HepG2 (cell line): ENCODE measurements around the gene NEDD1. TPM values are rescaled to one million over a fixed set of nuclear protein-coding genes. Genes with fewer than 3 reads are reported as not detected.

Experiments
- AHR ChIP-seq: IDR thresholded peaks from 2 replicates; pipeline ENCODE4 v1.6.1; 2018; ENCODE audit warnings: missing genetic modification reagents, missing compliant biosample characterization
- ATF7 ChIP-seq, 2 experiments: fragments of 450-650 bp in 1 of 2; sonication (generic) in 1 of 2; formaldehyde crosslinking in 1 of 2; IDR thresholded peaks; 2 replicates each; pipeline versions ENCODE4 v1.4.0 to v1.6.1; 2016 to 2020; ENCODE audit warnings: antibody characterized with exemption in 1 of 2, mild to moderate bottlenecking in 1 of 2, missing genetic modification reagents in 1 of 2
- BORCS8-MEF2B ChIP-seq: sonication (generic); formaldehyde crosslinking; IDR thresholded peaks from 2 replicates; pipeline ENCODE4 v1.8.0; 2022; ENCODE audit warnings: mild to moderate bottlenecking, missing genetic modification reagents
- CC2D1A ChIP-seq: sonication (generic); formaldehyde crosslinking; IDR thresholded peaks from 2 replicates; pipeline ENCODE4 v1.8.1; 2023; ENCODE audit warnings: mild to moderate bottlenecking, missing genetic modification reagents
- CEBPB ChIP-seq: IDR thresholded peaks from 2 replicates; pipeline ENCODE4 v1.6.1; 2011; ENCODE audit warnings: low read depth, low read length, improper control_type of control experiment, borderline replicate concordance
- FOXA1 ChIP-seq, 2 experiments: fragments of 450-650 bp in 1 of 2; sonication (generic) in 1 of 2; formaldehyde crosslinking in 1 of 2; IDR thresholded peaks; 2 replicates each; pipeline versions ENCODE4 v1.4.0 to v1.6.1; 2016 to 2020; ENCODE audit warnings: missing genetic modification reagents in 1 of 2
- GATAD2A ChIP-seq: IDR thresholded peaks from 2 replicates; pipeline ENCODE4 v1.6.1; 2016
- HNF1A ChIP-seq, 2 experiments: sonication (generic) in 1 of 2; formaldehyde crosslinking in 1 of 2; IDR thresholded peaks; 2 replicates each; pipeline versions ENCODE4 v1.4.0 to v1.6.1; 2016 to 2020; ENCODE audit warnings: borderline replicate concordance in 1 of 2, low read depth in 1 of 2, mild to moderate bottlenecking in 1 of 2, missing genetic modification reagents in 1 of 2
- HOXA7 ChIP-seq: sonication (generic); formaldehyde crosslinking; IDR thresholded peaks from 2 replicates; pipeline ENCODE4 v1.8.1; 2022; ENCODE audit warnings: mild to moderate bottlenecking, missing genetic modification reagents, moderate library complexity
- MAFK ChIP-seq, 2 experiments: IDR thresholded peaks in 1 of 2; conservative IDR thresholded peaks in 1 of 2; 2 replicates each; pipeline ENCODE4 v1.6.1; 2011; ENCODE audit warnings: improper control_type of control experiment in 2 of 2, low read length in 2 of 2
- MEIS1 ChIP-seq: sonication (generic); formaldehyde crosslinking; IDR thresholded peaks from 2 replicates; pipeline ENCODE4 v1.9.0; 2021; ENCODE audit warnings: mild to moderate bottlenecking, missing genetic modification reagents, moderate library complexity, borderline replicate concordance
- ONECUT2 ChIP-seq: sonication (generic); formaldehyde crosslinking; IDR thresholded peaks from 2 replicates; pipeline ENCODE4 v1.4.0; 2020; ENCODE audit warnings: missing genetic modification reagents
- RBM22 ChIP-seq: fragments of 200-400 bp; formaldehyde crosslinking; optimal IDR thresholded peaks from 2 replicates; pipeline ENCODE3; 2017; ENCODE audit warnings: mild to moderate bottlenecking, low read length, moderate library complexity
- RCOR2 ChIP-seq: IDR thresholded peaks from 2 replicates; pipeline ENCODE4 v1.6.1; 2016; ENCODE audit warnings: missing biosample characterization, missing genetic modification reagents
- SNAPC2 ChIP-seq: sonication (generic); formaldehyde crosslinking; IDR thresholded peaks from 2 replicates; pipeline ENCODE4 v1.8.1; 2022; ENCODE audit warnings: mild to moderate bottlenecking, missing genetic modification reagents
- SRF ChIP-seq: IDR thresholded peaks from 2 replicates; pipeline ENCODE4 v1.6.1; 2011; ENCODE audit warnings: mild to moderate bottlenecking, low read depth, low read length, moderate library complexity
- TBX3 ChIP-seq: fragments of 450-650 bp; IDR thresholded peaks from 2 replicates; pipeline ENCODE4 v1.6.1; 2017; ENCODE audit warnings: antibody characterized with exemption, mild to moderate bottlenecking, inconsistent platforms, borderline replicate concordance
- TEAD2 ChIP-seq: sonication (generic); formaldehyde crosslinking; IDR thresholded peaks from 2 replicates; pipeline ENCODE4 v1.9.0; 2021; ENCODE audit warnings: missing genetic modification reagents
- XBP1 ChIP-seq: sonication (generic); formaldehyde crosslinking; IDR thresholded peaks from 2 replicates; pipeline ENCODE4 v1.5.0; 2020; ENCODE audit warnings: missing genetic modification reagents
- YEATS2 ChIP-seq: sonication (generic); formaldehyde crosslinking; IDR thresholded peaks from 2 replicates; pipeline ENCODE4 v1.4.0; 2020; ENCODE audit warnings: missing genetic modification reagents, borderline replicate concordance
- ZMYM2 ChIP-seq: sonication (generic); formaldehyde crosslinking; IDR thresholded peaks from 2 replicates; pipeline ENCODE4 v1.8.0; 2022; ENCODE audit warnings: mild to moderate bottlenecking, missing genetic modification reagents
- ZNF331 ChIP-seq: sonication (generic); formaldehyde crosslinking; IDR thresholded peaks from 2 replicates; pipeline ENCODE4 v1.4.0; 2020; ENCODE audit warnings: missing genetic modification reagents
- ZNF34 ChIP-seq: sonication (generic); formaldehyde crosslinking; IDR thresholded peaks from 2 replicates; pipeline ENCODE4 v1.4.0; 2020; ENCODE audit warnings: mild to moderate bottlenecking, missing genetic modification reagents, borderline replicate concordance
- ZNF343 ChIP-seq: sonication (generic); formaldehyde crosslinking; IDR thresholded peaks from 2 replicates; pipeline ENCODE4 v1.4.0; 2020; ENCODE audit warnings: mild to moderate bottlenecking, missing genetic modification reagents
- ZNF558 ChIP-seq: sonication (generic); formaldehyde crosslinking; IDR thresholded peaks from 2 replicates; pipeline ENCODE4 v1.9.0; 2022; ENCODE audit warnings: mild to moderate bottlenecking, missing genetic modification reagents, borderline replicate concordance
- ZNF672 ChIP-seq: sonication (generic); formaldehyde crosslinking; IDR thresholded peaks from 2 replicates; pipeline ENCODE4 v1.8.1; 2022; ENCODE audit warnings: missing genetic modification reagents
- ZSCAN20 ChIP-seq: sonication (generic); formaldehyde crosslinking; IDR thresholded peaks from 2 replicates; pipeline ENCODE4 v1.4.0; 2020; ENCODE audit warnings: missing genetic modification reagents, mild to moderate bottlenecking, borderline replicate concordance
- polyA plus RNA-seq, 8 experiments: library from polyadenylated mRNA; depleted of rRNA in 3 of 8; stranded (reverse) in 7 of 8; unstranded in 1 of 8; fragments of >200 nt; fragmentation: Illumina TruSeq in 4 of 8; extraction: Trizol in 4 of 8; gene quantifications; 2 replicates each; pipeline versions ENCODE4 v1.2.1 to v1.2.3, GENCODE V29; 2011 to 2016; ENCODE audit warnings: low read depth in 4 of 8, missing spikeins in 1 of 8, mixed read lengths in 1 of 8; ENCODE audit not compliant: insufficient read depth in 1 of 8
- total RNA-seq, 5 experiments: library from RNA; depleted of rRNA; stranded (reverse); fragments of >200 nt; fragmentation: Illumina TruSeq; extraction: Trizol; gene quantifications; 2 replicates each; pipeline ENCODE4 v1.2.3, GENCODE V29; 2016; ENCODE audit warnings: low read depth in 1 of 5

The NEDD1 gene
- total and polyA plus RNA-seq, 2 of the 13 experiments (the other 11 are each of a cell fraction or from before 2014, with no cell fraction given): 11.2 to 21.5 TPM

- TF ChIP-seq FOXA1 (IDR thresholded peaks at IDR 0.05) (no peak), FOXA1 (CRISPR knock-in tag; IDR thresholded peaks at IDR 0.05) (peak; percentile 63; the same call in 1 of the 2 replicates), ZNF558 (CRISPR knock-in tag) (no peak; the same call in 1 of the 2 replicates), ZNF672 (CRISPR knock-in tag) (no peak), CC2D1A (CRISPR knock-in tag) (no peak), TEAD2 (CRISPR knock-in tag) (no peak), ONECUT2 (CRISPR knock-in tag) (no peak), ZMYM2 (CRISPR knock-in tag) (peak; percentile 86), SNAPC2 (CRISPR knock-in tag) (0 out of 2 replicates have a peak, but pooled peaks have one; percentile 5), SRF (no peak), ATF7 (IDR thresholded peaks at IDR 0.05) (peak; percentile 82), ATF7 (CRISPR knock-in tag; IDR thresholded peaks at IDR 0.05) (peak; percentile 95), CEBPB (no peak), GATAD2A (CRISPR knock-in tag) (no peak), ZNF331 (CRISPR knock-in tag) (peak; percentile 14; the same call in 1 of the 2 replicates), BORCS8-MEF2B (CRISPR knock-in tag) (no peak; the same call in none of the 2 replicates), HOXA7 (CRISPR knock-in tag) (no peak), MAFK (conservative IDR thresholded peaks at IDR 0.05 in 1 of 2, IDR thresholded peaks at IDR 0.05 in 1 of 2; ENCODE audit: low read length in 2 of 2) (no peak), RBM22 (no peak), ZNF34 (CRISPR knock-in tag) (no peak), YEATS2 (CRISPR knock-in tag) (peak; percentile 79; the same call in 1 of the 2 replicates), HNF1A (IDR thresholded peaks at IDR 0.05; ENCODE audit: low read depth) (no peak), HNF1A (CRISPR knock-in tag; IDR thresholded peaks at IDR 0.05; ENCODE audit: borderline replicate concordance) (peak; percentile 52; the same call in 1 of the 2 replicates), XBP1 (peak; percentile 49; the same call in 1 of the 2 replicates), RCOR2 (CRISPR knock-in tag) (peak; percentile 74), MEIS1 (CRISPR knock-in tag) (peak; percentile 55; the same call in 1 of the 2 replicates), ZNF343 (peak; percentile 18; the same call in 1 of the 2 replicates), AHR (CRISPR knock-in tag) (no peak), ZSCAN20 (CRISPR knock-in tag) (no peak), TBX3 (no peak)
Measured at GRCh38 chr12:96906849-96907670, at the start of gene NEDD1 (continued).
